ENCODE data around the gene PAPOLB. TPM values are rescaled to one million over a fixed set of nuclear protein-coding genes. Genes with fewer than 3 reads are reported as not detected.

PAPOLB gene
- total and polyA plus RNA-seq, 2 donors (not counting 3 experiments of a cell fraction or from before 2014, with no cell fraction given) = 0.07 TPM; not detected in 1

- no peak for FAIRE-seq
- DNase-seq (ENCODE audit: low read depth, low spot score) = no peak
- Histone ChIP-seq H3K4me2 (ENCODE audit: insufficient read depth, low read length) (no peak overlapping the region), H4K20me1 (replicated peaks; ENCODE audit: control insufficient read depth, extremely low read depth, insufficient read depth, low read length) (no peaks in the 10 kb centered on the region), H3K36me3 (ENCODE audit: control insufficient read depth in 2 of 2, extremely low read depth in 1 of 2, insufficient read depth in 2 of 2, low read length in 2 of 2) (no peaks in the 10 kb centered on the region), H3K9me3 (replicated peaks; ENCODE audit: control insufficient read depth, insufficient read depth, low read length) (no peaks in the 10 kb centered on the region), H3K4me1 (ENCODE audit: control insufficient read depth, extremely low read depth, insufficient read depth, low read length) (no peaks in the 10 kb centered on the region), H3K4me3 (replicated peaks in 1 of 3; ENCODE audit: insufficient read depth in 1 of 3, low read depth in 1 of 3, low read length in 3 of 3) (no peak overlapping the region), H3K27me3 (ENCODE audit: control insufficient read depth in 2 of 2, insufficient read depth in 2 of 2, low read length in 2 of 2) (no peaks in the 10 kb centered on the region), H2AFZ (ENCODE audit: low read depth, low read length) (no peak overlapping the region), H3K79me2 (ENCODE audit: control insufficient read depth, insufficient read depth, low read length) (no peaks in the 10 kb centered on the region), H3K9ac (replicated peaks; ENCODE audit: extremely low read depth, insufficient read depth, low read length) (no peak overlapping the region), H3K27ac (ENCODE audit: insufficient read depth, low read depth, low read length) (no peak overlapping the region), H3K9me1 (replicated peaks; ENCODE audit: control insufficient read depth, extremely low read depth, insufficient read depth, low read length) (no peaks in the 10 kb centered on the region)
- ChIA-PET POLR2A (no interaction called here), CTCF (interaction anchor here (1.0 to 1.7 kb wide), 3 partner anchors 23 to 280 kb away, joined by 3 to 6 read pairs (median 3); no protein-coding TSS in a partner anchor)
- no peak for TF ChIP-seq MAX (IDR thresholded peaks at IDR 0.05; ENCODE audit: insufficient read depth, insufficient read length)
- no peak for TF ChIP-seq JUN (IDR thresholded peaks at IDR 0.05; ENCODE audit: borderline replicate concordance, insufficient read depth, insufficient read length, low read depth)
- no peak for TF ChIP-seq MYC (IDR thresholded peaks at IDR 0.05; ENCODE audit: low read depth, low read length)
- no peak for TF ChIP-seq POLR2AphosphoS5 (IDR thresholded peaks at IDR 0.05; ENCODE audit: insufficient read depth, low read depth, low read length)
- TF ChIP-seq CTCF (IDR thresholded peaks at IDR 0.05; ENCODE audit: extremely low read depth in 1 of 2, insufficient read depth in 1 of 2, low read depth in 1 of 2, low read length in 2 of 2) = no peak
- TF ChIP-seq FOS (IDR thresholded peaks at IDR 0.05; ENCODE audit: borderline replicate concordance, insufficient read depth, low read length) = no peak
- TF ChIP-seq GATA2 (IDR thresholded peaks at IDR 0.05; ENCODE audit: insufficient read depth, insufficient read length, low read depth, low read length) = no peak
- TF ChIP-seq POLR2A (IDR thresholded peaks at IDR 0.05; ENCODE audit: low read depth, low read length) = no peak
- TF ChIP-seq EZH2 (IDR thresholded peaks at IDR 0.05; ENCODE audit: borderline replicate concordance, low read depth, low read length, severe bottlenecking) = no peak
- no TSS peak for BruUV-seq (replicated peaks)
- intact Hi-C loops (cut with micrococcal nuclease) (no loop called here), dilution Hi-C loops (cut with MboI; ENCODE audit: extremely low pct_ligation_motif_present, low sequenced_read_pairs) (no loop called here)
These were observed 33.0 kb downstream of the PAPOLB start for GRCh38 chr7:4828720-4829383.
